DMS 273 (cell line): ENCODE data around the gene ALKBH6.
A peak's percentile ranks its signal among the peaks of the same experiment; 100 is the strongest.
"Not testable (repeated sequence)": the region's sequence is repeated elsewhere in the genome, so short reads cannot be mapped to it uniquely, and the experiment has no call there.

ENCODE experiments used
- DNase-seq: peaks from one replicate; lab custom pipeline; 2025; ENCODE audit not compliant: unreplicated experiment; lab: John Stamatoyannopoulos, UW

Gene ALKBH6

GRCh38 chr19:36014012-36014924, at the start of gene ALKBH6:
Gene ALKBH6, minus strand, starts transcription at chr19:36014213. Its CDS starts 816 bp downstream, at chr19:36013397.
- DNase-seq = peak; percentile 100

GRCh38 chr19:36061367-36061766, 47.4 kb upstream of the ALKBH6 start:
- no peak for DNase-seq

DNA sequence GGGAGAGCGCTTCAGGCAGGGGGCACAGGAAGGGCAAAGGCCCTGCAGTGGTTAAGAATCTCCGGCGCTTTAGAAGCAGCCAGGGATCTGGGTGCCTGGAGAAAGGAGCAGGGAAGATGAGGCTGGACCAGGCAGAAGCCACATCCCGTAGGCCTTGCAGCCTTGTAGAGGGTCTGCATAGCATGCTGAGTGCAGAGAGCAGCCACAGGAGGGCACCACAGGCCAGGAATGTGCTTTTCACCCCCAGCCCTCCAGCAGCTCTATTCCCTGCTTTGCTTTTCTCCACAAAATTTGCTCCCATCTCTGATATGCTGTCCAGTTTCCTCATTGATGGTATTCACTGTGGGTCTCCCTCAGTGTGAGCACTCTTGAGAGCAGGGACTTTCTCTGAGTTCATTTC, 46.4 kb upstream of the ALKBH6 start:
- peak; percentile 59 for DNase-seq

DNA sequence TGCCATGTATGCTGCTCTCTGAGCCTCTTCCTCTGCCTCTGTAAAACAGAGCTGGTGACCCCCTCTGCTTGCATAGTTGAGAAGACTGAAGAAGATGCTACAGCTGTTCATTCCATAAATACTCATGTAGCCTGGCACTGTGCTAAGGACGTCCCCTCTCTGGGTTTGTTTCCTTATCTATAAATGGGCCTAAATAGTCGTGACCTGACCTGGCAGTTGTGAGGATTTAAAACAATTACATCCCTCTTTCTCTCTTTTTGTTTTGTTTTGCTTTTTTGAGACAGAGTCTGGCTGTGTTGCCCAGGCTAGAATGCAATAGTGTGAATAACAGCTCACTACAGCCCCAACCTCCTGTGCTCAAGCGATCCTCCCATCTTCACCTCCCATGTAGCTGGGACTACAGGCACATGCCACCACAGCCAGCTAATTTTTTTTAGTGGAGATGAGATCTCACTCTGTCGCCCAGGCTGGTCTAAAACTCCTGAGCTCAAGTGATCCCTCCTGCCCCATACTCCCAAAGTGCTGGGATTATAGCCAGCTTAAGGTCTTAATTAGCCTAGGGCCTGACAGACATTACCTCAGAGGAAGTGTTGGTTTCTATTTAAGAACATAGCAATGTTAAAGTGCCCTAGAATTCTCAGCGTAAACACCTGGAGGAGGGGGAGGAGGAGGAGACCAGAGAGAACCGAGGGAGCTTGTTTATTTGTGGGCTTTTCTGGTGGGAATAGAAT, 45.3 kb upstream of the ALKBH6 start:
- no peak for DNase-seq

DNA sequence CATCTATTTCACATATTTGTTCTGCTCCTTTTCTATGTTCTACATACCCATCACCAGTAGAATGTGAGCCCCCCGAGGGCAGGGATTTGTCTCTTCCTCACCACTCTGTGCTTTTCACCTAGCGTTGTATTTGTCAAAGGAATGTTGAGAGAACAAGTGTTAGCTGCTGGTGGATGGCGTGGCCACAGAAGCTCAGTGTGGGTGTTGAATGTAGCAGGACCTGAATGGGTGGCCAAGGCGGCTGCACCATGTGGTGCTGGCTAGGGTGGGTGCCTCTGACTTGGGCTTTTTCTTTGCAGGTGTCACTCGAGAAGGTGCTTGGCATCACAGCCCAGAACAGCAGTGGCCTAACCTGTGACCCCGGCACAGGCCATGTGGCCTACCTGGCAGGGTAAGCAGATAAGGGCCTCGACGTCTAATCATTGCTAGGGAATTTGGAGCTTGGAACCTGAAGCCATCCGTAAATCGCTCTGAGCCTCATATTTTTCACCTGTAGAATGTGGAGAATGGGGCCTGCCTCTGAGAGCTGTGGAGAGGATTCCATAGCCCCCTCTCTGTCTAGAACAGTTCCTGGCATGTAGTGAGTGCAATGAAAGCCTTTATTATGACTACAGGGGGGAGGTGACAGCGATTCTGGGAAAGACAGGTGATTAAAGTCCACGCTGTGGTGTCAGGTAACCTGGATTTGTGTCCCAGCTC, 44.6 kb upstream of the ALKBH6 start:
- no peak for DNase-seq

DNA sequence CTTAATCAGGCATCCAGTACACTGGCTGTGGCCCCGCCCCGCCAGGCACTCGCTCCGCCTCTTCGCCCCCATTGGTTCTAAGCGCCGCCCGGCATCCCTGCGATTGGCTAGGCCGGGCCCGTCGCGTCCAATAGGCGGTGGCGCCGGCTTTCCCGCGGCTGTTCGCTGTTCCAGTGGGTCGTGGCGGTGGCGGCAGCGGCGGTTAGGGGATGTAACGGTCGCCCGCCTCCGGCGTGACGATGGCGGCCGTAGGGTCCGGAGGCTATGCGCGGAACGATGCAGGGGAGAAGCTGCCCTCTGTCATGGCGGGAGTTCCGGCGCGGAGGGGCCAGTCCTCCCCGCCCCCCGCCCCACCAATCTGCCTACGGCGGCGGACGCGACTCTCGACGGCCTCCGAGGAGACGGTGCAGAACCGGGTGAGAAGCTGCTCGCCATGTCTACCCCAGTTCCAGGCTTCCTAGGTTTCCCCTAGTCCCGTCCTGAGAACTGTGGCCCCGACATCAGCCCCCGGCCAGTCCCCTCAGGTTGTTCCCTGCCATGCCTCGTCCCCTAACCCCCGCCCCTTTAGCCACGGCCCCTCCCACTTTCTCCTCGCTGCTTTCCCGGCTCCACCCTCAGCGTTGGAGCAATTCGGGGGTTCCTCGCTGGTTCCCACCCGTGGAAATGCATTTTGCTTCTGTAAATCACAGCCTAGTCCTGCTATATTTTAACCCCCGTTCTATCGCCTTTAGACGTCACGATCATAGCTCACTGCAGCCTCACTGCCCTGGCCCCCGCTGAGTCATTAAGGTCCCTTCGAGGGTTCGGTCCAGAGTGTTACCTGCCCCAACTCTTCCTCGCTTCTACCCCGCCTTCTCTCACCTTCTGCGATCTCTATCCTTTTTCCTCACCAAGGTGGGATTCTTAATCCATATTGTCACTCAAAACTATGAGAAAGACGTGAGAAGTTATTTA, 41.0 kb upstream of the ALKBH6 start, which contains the start of gene WDR62:
WDR62 (plus strand) TSS at position 165 of the 954 bp plus-strand sequence; CDS start at position 240, 75 bp downstream.
- peak; percentile 99 for DNase-seq

DNA sequence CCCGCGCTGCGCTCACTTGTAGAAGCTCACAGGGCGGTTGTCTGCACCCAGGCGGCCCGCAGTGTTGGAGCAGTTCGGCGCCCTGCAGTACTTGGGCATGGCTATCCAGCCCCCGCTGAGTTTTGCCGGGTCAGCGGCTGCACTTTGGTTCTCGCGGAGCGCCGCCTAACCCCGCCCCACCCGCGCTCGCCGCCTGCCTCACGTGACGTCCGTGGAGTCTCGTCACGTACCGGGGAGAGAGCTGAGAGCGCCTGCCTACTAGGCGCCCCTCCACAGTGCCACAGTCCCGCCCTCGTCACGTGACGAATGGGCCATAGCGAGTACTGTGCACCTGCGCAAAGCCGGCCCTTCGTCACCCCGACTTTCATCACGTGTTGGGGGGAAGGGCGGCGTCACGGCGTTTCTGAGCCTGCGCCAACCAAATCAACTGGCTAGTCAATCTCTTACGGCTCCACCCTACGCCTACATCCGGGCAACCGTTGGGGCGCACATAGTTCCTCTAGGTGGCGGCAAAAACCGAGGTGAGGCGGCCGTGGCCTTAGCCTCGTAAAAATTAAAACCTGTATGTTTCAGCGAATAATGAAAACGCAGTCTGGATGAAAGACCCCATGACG, 40.2 kb upstream of the ALKBH6 start, which contains the start of gene THAP8:
THAP8 (minus strand) TSS at position 167 of the 614 bp plus-strand sequence; CDS start at position 99, 68 bp downstream.
- DNase-seq = peak; percentile 100

DNA sequence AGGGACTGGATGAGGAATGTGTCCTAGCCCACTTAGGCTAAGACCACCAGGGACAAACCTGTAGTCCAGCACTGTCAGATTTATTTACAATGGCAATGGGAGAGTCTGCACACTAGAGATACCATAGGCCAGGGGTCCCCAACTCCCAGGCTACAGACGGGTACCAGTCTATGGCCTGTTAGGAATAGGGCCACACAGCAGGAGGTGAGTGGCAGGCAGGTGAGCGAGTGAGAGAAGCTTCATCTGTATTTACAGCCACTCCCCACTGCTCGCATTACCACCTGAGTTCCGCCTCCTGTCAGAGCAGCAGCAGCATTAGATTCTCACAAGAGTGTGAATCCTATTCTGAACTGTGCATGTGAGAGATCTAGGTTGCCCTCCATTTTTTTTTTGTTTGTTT, 37.6 kb upstream of the ALKBH6 start:
- no peak for DNase-seq

DNA sequence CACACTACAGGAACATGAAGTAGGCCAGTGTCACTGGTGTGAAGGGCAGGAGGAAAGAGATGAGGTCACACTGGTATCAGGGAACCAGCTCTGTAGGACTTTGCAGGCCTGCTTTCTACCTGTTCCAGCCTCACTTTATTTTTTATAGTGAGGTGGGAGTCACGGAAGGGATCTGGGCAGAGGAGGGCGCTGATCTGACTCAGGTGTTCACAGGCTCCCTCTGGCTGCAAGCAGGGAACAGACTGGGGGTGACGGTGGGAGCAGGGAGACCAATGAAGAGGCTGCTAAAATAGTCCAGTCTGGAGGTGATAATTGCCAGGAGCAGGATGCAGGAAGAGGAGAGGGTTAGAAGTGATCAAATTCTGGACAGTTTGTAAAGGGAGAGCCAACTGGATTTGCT, 37.2 kb upstream of the ALKBH6 start:
- peak; percentile 51 for DNase-seq

DNA sequence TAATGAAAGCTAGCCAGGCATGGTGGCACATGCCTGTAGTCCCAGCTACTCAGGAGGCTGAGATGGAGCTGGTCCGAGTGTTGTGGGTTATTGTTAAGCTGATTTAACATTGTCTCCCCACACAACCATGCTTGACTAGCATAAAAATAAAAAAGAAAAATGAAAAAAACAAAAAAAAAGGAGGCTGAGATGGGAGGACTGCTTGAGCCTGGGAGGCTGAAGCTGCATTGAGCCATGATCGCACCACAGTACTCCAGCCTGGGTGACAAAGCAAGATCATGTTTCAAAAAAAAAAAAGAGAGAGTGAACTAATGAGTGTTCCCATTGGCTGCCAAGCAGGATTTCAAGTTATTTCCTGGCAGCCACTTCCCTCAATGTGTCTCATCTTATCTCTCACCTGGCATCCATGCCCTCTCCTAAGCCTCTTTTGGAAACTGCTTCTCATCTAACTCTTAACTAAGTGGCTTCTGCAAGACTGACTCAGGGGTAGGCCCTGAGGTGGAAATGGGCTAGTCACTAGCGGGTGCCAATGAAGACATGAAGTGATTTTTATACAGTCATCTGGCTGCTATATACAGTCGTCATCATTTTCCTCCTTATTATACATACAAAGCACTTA, 35.2 kb upstream of the ALKBH6 start:
- DNase-seq = no peak

DNA sequence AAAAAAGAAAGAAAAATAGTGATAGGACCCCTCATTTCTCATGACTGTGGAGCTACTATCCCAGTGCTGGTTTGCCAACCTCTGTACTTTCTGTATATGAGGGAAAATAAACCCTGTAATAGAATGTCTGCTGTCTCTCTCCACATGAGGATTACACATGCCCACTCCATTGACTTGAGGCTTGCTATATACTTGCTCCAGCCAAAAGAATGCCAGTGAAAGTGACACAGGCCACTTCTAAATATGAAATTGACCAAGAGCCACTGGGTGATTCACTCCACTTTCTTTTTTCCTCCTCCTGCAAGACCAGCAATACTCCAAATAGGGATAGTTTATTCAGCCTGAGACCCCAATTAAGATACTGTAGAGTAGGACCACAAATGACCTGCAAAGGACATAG, 33.8 kb upstream of the ALKBH6 start:
- DNase-seq = no peak

DNA sequence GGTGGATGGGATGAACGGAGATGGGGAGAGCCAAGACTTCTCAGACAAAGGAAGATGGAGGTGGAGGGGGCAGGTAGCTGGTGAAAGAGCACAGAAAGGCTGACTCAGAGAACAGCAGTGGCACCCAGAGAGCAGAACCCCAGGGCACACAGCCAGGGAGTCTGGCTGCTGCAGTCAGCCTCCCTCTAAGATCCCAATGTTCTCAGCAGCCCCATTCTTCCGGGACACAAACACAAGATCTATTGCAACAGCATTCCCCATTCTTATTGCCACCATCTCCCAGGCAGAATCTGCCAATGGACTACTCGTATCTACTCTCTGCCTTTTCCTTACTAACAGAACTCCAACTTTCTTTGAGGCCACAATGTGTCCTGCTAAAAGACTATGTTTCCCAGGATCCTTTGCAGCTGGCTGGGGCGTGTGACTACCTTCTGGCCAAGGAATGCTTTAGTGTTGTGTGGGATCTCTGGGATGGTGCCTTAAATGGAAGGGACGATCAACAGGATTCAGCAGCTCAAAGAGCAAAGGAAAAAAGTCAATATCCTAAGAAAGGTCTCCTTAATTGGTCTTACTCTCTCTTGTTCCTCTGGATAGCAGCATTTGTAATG, 32.5 kb upstream of the ALKBH6 start:
- DNase-seq = no peak

- DNase-seq = no peak
Measured at GRCh38 chr19:36043952-36044351, 29.9 kb upstream of the ALKBH6 start.

DNA sequence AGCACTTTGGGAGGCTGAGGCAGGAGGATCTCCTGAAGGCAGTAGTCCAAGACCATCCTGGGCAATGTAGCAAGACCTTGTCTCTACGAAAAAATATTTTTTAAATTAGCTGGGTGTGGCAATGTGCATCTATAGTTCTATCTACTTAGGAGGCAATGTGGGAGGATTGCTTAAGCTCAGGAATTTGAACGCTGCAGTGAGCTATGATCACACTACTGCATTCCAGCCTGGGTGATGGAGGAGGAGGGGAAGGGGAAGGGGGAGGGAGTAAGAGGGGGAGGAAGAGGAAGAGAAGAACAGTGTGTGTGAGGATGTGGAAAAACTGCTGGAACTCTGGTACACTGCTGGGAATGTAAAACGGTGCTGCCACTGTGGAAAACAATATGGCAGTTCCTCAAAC, 27.8 kb upstream of the ALKBH6 start:
- DNase-seq = no peak

DNA sequence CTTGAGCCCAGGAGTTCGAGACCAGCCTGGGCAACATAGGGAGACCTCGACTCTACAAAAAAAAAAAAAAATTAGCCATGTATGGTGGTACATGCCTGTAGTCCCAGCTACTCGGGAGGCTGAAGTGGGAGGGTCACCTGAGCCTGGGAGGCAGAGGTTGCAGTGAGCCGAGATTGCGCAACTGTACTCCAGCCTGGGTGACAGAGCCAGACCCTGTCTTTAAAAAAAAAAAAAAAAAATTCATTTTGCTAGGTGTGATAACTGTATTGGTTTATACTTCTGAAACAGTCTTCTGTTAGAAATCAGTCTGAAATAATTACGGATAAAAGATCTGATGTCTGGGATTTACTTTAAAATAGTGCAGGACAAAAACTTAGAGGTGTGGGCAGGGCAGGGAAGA, 27.1 kb upstream of the ALKBH6 start:
- not testable (repeated sequence) for DNase-seq

DNA sequence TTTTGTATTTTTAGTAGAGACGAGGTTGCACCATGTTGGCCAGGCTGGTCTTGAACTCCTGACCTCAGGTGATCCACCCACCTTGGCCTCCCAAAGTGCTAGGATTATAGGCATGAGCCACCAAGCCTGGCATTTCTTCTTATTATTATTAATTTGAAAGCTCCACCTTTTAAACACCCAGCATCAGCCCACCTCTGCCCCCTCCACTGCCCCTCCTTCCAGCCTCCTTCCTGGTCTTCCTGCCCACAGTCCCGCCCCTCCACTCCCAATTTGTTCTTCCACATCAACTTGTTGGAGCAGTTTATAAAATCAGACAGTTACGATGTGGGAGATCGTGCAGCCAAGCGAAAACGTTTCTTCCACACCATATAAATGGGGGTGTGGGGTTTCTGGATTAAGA, 26.5 kb upstream of the ALKBH6 start:
- DNase-seq = no peak

DNA sequence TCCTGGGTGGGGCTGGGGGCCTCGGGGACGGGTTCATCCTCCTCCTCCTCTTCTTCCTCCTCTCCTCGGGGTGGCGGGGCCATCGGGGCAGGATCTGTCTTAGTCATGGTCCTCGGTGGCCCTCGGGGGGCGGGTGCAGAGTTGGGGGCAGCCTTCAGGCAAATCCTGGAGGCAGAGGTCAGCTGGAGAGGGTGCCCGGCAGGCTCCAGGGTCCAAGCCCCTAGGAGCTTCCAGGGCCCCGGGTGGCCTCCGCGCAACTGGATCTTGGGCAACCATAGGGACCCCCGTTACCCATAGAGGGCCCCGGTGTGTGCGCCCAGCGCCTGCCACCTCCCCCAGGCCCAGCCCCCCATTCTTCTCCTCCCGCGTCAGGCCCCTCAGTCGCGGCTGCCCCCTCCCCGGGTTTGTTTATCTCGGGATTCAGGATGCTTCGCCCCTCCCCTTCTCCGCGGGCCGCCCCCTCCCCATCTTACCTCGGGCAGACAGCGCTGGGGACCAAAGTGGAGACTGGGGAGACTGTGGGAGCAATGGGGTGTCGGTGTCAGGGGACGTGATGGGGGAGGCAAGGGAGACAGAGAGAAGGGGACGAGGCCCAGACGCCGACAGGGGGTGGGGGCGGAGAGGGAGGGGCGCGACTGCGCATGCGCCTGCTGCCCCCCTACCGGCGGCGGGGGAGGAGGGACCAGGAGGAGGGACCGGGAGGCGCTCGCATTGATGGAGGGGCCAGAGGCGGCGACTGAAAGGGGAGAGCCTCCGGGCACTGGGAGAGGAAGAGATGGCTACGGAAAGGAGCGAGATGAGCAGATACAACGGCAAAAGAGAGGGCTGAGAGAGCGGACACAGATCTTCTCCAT, 18.5 kb upstream of the ALKBH6 start, which contains the start of gene CLIP3:
CLIP3 (minus strand) TSS at position 623 of the 854 bp plus-strand sequence; CDS start at position 107, 516 bp downstream.
- peak; percentile 82 for DNase-seq

DNA sequence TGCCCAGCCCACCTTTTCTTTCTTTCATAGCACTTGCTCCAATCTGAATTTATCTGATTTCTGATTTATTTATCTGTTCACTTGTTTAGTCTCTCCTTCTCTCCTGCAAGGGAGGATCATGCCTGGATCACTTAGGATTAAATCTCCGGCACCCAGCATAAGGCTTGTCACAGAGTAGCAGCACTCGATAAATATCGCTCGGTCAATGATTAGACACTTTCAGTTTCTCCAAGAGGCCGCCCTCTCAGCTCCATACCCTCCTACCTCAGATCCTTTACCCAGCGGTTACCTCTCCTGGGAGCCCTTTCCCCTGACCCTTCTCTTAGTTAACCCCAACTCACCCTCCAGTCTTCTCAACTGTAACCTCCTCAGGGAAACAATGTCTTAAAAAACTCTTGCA, 17.3 kb upstream of the ALKBH6 start:
- DNase-seq = no peak
